Measurements from ENCODE around the gene PHETA1. TPM values are rescaled to one million over a fixed set of nuclear protein-coding genes. Genes with fewer than 3 reads are reported as not detected.

Gene PHETA1
- total and polyA plus RNA-seq, 2 of the 13 experiments (the other 11 are each of a cell fraction or from before 2014, with no cell fraction given), result 11.3 to 20.8 TPM

DNA sequence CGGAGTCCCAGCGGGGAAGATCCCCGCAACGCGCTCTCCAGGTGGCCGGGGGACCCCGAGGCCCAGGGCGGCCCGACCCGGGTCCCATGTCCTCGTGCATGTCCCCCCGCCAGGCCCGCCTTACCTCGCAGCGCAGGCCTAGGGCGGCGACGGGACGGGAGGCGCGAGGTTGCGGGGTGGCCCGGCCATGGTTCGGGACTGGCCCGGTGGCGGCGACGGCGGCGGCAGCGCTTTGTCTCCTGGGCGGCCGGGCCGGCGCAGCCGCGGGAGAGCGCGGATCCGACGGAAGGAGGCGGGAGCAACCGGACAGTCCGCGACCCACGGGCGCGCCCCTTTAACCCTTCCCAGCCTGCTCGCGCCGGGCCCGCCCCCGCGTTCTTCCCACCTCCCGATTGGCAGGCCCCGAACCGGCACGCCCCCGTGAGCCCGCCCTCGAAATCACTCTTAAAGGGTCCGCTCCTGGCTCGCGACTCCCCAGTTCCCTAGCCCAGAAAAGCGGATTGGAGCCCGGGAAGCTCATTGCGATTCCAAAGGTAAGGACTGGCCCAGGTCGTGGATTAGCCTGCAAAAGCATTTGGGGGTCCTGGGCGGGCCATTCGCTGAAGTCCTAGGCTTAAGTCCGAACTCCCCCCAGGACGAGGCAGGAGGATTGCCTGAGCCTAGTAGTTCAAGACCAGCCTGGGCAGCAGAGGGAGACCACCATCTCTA is at the start of gene PHETA1 (continued):
- TF ChIP-seq ZNF318 (CRISPR knock-in tag; IDR thresholded peaks at IDR 0.05) (no peak), GABPB1 (CRISPR knock-in tag; IDR thresholded peaks at IDR 0.05) (peak; percentile 78), NFIC (IDR thresholded peaks at IDR 0.05; ENCODE audit: low read length) (no peak), ARNT2 (CRISPR knock-in tag; IDR thresholded peaks at IDR 0.05; ENCODE audit: low read depth) (no peak; the same call in 1 of the 2 replicates), ZNF124 (CRISPR knock-in tag; IDR thresholded peaks at IDR 0.05) (peak; percentile 22; the same call in 1 of the 2 replicates), ZNF850 (CRISPR knock-in tag; conservative IDR thresholded peaks at IDR 0.05) (no peak), ZNF577 (CRISPR knock-in tag; IDR thresholded peaks at IDR 0.05; ENCODE audit: borderline replicate concordance, low read depth) (no peak), IKZF4 (CRISPR knock-in tag; IDR thresholded peaks at IDR 0.05; ENCODE audit: borderline replicate concordance, low read depth, not compliant biosample characterization) (no peak), CREM (IDR thresholded peaks at IDR 0.05) (peak; percentile 25; the same call in 1 of the 2 replicates), CREM (CRISPR knock-in tag; IDR thresholded peaks at IDR 0.05) (no peak), ZNF83 (CRISPR knock-in tag; IDR thresholded peaks at IDR 0.05; ENCODE audit: borderline replicate concordance) (no peak), ZNF713 (CRISPR knock-in tag; IDR thresholded peaks at IDR 0.05) (no peak), ZSCAN31 (CRISPR knock-in tag; IDR thresholded peaks at IDR 0.05; ENCODE audit: low read depth) (no peak)
- TF ChIP-seq, protein P1, sequence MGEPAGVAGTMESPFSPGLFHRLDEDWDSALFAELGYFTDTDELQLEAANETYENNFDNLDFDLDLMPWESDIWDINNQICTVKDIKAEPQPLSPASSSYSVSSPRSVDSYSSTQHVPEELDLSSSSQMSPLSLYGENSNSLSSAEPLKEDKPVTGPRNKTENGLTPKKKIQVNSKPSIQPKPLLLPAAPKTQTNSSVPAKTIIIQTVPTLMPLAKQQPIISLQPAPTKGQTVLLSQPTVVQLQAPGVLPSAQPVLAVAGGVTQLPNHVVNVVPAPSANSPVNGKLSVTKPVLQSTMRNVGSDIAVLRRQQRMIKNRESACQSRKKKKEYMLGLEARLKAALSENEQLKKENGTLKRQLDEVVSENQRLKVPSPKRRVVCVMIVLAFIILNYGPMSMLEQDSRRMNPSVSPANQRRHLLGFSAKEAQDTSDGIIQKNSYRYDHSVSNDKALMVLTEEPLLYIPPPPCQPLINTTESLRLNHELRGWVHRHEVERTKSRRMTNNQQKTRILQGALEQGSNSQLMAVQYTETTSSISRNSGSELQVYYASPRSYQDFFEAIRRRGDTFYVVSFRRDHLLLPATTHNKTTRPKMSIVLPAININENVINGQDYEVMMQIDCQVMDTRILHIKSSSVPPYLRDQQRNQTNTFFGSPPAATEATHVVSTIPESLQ (CRISPR knock-in tag; conservative IDR thresholded peaks at IDR 0.05), result no peak
- TF ChIP-seq, protein P2, sequence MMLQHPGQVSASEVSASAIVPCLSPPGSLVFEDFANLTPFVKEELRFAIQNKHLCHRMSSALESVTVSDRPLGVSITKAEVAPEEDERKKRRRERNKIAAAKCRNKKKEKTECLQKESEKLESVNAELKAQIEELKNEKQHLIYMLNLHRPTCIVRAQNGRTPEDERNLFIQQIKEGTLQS (CRISPR knock-in tag; IDR thresholded peaks at IDR 0.05), result peak; percentile 8; the same call in 1 of the 2 replicates
